HG02623 (cell line): ENCODE results near the gene PEX3.
A peak's percentile ranks its signal among the peaks of the same experiment; 100 is the strongest.

Experiments
- ATAC-seq: cut with Tn5 transposase; IDR thresholded peaks from one replicate; pipeline ENCODE4 v1.9.1; 2021; ENCODE audit warnings: moderate library complexity; ENCODE audit not compliant: unreplicated experiment

PEX3 gene

DNA sequence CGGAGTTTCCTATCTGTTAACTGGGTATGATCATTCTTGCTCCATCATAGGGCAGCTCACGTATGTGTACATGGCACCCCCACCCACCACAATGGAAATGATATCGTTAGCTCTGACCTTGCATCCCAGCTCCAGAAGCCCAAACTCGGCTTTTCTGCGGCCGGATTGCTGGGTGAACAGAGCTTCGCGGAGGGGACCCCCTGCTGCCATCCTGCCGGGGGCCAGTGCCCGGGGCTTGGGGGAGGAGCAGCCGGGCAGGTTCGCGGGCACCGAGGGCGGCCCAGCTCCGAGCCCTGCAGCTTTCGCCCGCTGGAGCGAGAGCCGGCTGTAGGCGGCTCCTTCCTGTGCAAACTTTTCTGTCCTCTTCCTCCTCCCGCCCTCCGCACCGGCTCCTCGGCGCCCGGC is 85.9 kb downstream of the PEX3 start:
- peak; percentile 63 for ATAC-seq

DNA sequence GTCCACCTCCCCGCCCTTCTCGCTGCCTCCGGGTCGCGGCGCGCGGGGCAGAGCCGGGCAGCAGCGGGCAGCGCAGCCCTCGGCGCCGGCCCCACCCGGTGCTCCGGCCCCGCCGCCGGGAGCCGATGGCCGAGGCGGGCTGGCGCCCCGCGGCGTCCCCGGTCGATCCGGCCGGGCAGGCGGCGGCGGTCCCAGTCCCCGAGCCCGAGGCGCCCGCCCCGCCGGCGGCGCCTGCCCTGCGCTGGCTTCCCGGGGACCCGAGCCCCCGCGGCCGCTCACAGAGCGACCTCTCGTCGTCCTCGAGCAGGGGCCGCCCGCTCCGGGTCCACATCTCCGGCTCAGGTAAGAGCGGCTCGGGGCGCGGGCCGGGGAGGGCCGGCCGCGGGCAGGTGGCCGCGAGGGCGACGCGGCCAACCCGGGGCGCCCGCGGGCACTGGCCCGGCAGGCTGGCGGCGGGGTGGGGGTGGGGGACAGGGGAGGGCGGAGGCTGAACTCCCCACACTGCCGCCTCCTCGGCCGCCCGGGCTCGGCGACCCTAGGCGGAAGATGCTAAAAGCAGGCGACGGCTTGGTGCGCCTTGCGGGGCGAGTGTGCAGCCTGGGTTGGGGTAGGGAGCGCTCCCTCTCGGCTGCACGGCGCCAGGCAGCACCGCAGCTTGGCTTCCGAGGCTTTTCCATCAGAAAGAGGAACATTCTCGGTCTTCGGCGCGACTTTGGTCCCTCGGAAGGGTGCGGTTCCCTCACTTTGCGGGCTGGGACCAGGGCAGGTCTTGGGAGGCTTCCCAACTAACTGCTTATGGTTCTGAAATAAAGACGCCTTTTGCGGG is 86.5 kb downstream of the PEX3 start:
- ATAC-seq: peak; percentile 58

DNA sequence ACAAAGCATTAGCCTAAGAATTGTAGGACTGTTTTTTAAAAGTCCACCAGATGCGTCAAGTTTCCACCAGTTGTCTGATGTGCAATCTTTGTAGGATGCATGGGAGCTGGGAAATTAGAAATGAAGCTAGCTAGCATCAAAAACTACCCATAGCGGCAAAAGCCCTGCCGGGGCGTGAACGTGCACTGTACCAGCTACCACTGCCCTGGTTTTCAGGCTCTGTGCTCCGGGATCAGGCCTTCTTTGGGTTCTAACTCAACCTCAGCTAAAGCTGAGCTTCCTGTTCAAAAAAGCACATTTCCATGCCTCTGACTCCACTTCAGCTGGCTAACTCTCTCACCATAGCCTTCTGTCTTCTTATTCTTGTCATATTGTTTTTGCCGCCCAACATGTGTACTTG is 87.8 kb downstream of the PEX3 start:
- no peak for ATAC-seq

DNA sequence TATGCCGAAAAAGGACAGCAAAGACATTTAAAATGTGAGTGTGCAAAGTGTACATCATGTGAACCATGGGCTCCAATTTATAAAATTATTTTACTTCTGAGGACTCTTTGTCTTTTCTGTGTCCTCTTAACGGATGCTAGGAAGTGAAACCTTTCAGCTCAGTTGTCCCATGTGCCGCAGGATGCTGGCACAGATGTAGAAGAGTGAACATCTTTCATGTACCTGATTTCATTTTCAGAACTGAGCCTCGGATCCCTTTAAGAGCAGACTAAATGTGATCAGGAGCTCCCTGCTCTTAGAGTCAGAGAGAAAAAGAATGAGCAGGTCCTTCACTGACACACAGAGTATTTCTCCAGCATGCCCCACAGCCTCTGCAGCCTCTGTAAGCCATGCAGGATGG is 88.5 kb downstream of the PEX3 start:
- ATAC-seq: no peak

DNA sequence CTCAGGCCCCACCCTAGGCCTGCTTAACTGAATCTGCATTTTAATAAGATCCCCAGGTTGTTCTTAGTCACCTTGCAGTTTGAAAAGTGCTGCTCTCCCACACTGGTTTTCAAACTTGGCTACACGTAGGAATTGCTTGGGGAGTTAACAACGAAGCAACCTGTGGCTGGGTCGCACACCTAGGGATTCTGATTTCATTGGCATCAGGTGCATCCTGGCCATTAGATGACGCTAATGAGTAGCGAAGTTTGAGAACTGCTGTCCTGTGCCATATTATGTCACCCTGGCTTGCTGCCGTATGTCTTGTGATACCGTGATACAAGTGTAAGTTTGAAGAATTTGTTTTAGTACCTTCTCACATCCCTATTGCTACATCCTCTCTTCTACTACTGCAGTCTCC is 89.1 kb downstream of the PEX3 start:
- ATAC-seq: no peak

DNA sequence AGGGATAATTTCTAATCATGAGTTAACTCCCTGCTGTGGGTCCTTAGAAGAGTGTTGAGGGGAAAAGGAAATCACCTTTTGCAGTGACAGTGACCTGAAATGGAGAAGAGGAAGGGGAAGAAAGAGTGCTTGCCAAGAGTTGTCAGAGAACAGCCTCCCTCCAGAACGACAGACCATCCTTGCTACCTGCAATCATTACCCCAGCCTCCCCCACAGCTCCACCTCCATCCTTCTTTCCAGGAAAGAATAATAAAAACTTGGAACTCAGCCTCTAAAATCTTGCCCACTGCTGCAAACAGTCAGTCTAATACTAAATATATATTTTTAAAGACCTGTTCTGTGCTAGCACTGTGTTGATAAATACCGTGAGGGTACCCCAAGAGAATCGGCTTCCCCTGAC is 89.6 kb downstream of the PEX3 start:
- no peak for ATAC-seq
